ENCODE data around the gene GIPC2. TPM values are rescaled to one million over a fixed set of nuclear protein-coding genes. Genes with fewer than 3 reads are reported as not detected.

Gene GIPC2
- total RNA-seq, 2 donors from 2014 or later, result 0.79 to 2.1 TPM

DNA sequence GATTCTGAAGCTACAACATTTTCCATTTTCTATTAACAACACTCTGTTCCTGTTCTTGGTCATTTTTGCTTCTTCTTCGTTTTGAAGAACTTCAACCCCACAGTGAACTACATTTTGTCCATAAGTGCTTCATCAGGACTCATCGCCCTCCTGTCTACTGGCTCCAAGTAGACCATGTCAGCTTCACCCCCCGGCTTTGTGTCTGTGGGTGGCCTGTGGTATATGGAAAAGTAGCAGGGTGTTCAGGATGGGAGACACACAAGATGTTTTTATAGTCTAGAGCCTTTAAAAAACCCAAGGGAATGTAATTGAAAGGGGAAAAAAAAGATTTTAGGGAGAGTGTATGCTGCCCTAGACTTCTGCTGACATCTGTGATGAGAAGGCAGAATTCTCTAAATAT, 46.1 kb downstream of the GIPC2 start:
- H3K36me3 ChIP-seq (ENCODE audit: control insufficient read depth, insufficient read depth, low read length), result no peaks in the 10 kb centered on the region
- H3K4me1 ChIP-seq (ENCODE audit: control insufficient read depth, insufficient read depth, low read length), result no peaks in the 10 kb centered on the region
- DNase-seq, result no peak
- H3K27ac Mint-ChIP-seq, result no peak overlapping the region
- no peaks in the 10 kb centered on the region for H3K27me3 ChIP-seq (ENCODE audit: control insufficient read depth, insufficient read depth, low read length, poor library complexity, severe bottlenecking)
- WGBS, 2 experiments (ENCODE audit: insufficient coverage in 1 of 2, insufficient read length in 1 of 2), result 71 to 93% methylated on average over 1 to 3 of the region's 3 CpGs
- no peaks in the 10 kb centered on the region for H3K27me3 Mint-ChIP-seq (ENCODE audit: insufficient read depth)
- peaks cover under 1% of the 10 kb centered on the region for H3K9me3 Mint-ChIP-seq
- peaks cover 13% of the 10 kb centered on the region for H3K4me1 Mint-ChIP-seq
- no peak overlapping the region for H3K4me3 Mint-ChIP-seq
- no peak overlapping the region for H3K9ac ChIP-seq (ENCODE audit: extremely low read depth, low read length, poor library complexity, severe bottlenecking)
- TF ChIP-seq, protein P1, sequence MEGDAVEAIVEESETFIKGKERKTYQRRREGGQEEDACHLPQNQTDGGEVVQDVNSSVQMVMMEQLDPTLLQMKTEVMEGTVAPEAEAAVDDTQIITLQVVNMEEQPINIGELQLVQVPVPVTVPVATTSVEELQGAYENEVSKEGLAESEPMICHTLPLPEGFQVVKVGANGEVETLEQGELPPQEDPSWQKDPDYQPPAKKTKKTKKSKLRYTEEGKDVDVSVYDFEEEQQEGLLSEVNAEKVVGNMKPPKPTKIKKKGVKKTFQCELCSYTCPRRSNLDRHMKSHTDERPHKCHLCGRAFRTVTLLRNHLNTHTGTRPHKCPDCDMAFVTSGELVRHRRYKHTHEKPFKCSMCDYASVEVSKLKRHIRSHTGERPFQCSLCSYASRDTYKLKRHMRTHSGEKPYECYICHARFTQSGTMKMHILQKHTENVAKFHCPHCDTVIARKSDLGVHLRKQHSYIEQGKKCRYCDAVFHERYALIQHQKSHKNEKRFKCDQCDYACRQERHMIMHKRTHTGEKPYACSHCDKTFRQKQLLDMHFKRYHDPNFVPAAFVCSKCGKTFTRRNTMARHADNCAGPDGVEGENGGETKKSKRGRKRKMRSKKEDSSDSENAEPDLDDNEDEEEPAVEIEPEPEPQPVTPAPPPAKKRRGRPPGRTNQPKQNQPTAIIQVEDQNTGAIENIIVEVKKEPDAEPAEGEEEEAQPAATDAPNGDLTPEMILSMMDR (conservative IDR thresholded peaks at IDR 0.05), result no peak
- no peaks in the 10 kb centered on the region for H3K36me3 Mint-ChIP-seq (ENCODE audit: low read depth)
- H3K27ac ChIP-seq (ENCODE audit: low read depth, low read length), result no peak overlapping the region
- no peaks in the 10 kb centered on the region for H3K9me3 ChIP-seq (ENCODE audit: control insufficient read depth, low read length)
- no peak overlapping the region for H3K4me3 ChIP-seq (ENCODE audit: low read length)

DNA sequence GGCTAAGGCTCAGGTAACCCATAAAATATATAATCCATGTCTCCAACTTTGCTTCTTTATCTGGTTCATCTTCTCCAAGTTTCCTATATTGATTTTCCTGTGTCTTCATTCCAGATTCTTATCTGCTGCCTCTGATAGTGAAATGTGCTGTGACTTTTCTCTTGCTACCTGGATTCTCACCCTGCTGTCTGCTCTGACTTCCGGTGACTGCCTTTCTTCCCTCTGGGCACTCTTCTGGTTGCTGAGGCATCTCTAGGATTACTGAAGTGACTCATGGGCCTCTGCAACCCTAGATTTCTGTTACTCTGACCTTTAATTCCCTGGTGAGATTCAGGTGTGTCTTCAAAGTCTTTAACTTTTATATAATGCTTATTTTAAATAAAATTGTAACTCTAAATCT, 46.9 kb downstream of the GIPC2 start:
- H3K9ac ChIP-seq (ENCODE audit: extremely low read depth, low read length, poor library complexity, severe bottlenecking), result no peak overlapping the region
- H3K27ac Mint-ChIP-seq, result no peak overlapping the region
- no peak overlapping the region for H3K27ac ChIP-seq (ENCODE audit: low read depth, low read length)
- no peaks in the 10 kb centered on the region for H3K4me1 ChIP-seq (ENCODE audit: control insufficient read depth, insufficient read depth, low read length)
- H3K4me3 Mint-ChIP-seq, result no peak overlapping the region
- H3K36me3 Mint-ChIP-seq (ENCODE audit: low read depth), result no peaks in the 10 kb centered on the region
- no peak overlapping the region for H3K4me3 ChIP-seq (ENCODE audit: low read length)
- no peaks in the 10 kb centered on the region for H3K9me3 Mint-ChIP-seq
- H3K27me3 Mint-ChIP-seq (ENCODE audit: insufficient read depth), result no peaks in the 10 kb centered on the region
- H3K4me1 Mint-ChIP-seq, result peaks cover 13% of the 10 kb centered on the region
- no peak for DNase-seq
- no peaks in the 10 kb centered on the region for H3K27me3 ChIP-seq (ENCODE audit: control insufficient read depth, insufficient read depth, low read length, poor library complexity, severe bottlenecking)
- H3K36me3 ChIP-seq (ENCODE audit: control insufficient read depth, insufficient read depth, low read length), result no peaks in the 10 kb centered on the region
- no peaks in the 10 kb centered on the region for H3K9me3 ChIP-seq (ENCODE audit: control insufficient read depth, low read length)
- TF ChIP-seq, protein P1 (conservative IDR thresholded peaks at IDR 0.05), result no peak
- 75 to 89% methylated on average over 1 of the region's 1 CpG for WGBS, 2 experiments (ENCODE audit: insufficient coverage in 1 of 2, insufficient read length in 1 of 2)

DNA sequence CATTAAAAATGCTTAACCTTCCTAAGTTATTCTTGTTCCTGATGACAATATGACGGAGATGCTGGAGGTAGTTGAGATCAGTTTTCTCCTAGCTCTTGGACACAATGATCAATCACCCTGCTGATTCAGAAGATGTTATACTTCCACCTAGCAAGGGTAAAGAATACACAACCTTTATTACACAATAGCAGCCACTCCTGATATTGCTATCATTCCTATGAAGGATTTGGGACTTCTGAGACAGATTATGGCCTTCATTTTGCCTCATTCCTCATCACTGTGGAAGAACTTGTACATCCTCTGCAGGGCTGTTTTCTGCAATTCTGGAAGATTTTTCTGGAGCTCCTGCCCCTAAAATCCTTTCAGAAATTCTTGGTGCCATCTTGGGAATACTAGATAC, 47.8 kb downstream of the GIPC2 start:
- 94% methylated on average over 1 of the region's 1 CpG; no CpG with 5 or more reads in 1 of the 2 experiments for WGBS, 2 experiments (ENCODE audit: insufficient coverage in 1 of 2, insufficient read length in 1 of 2)

More for the DNA sequence above, 47.8 kb downstream of the GIPC2 start:
- no peak overlapping the region for H3K4me3 ChIP-seq (ENCODE audit: low read length)
- Mint-ChIP-seq H3K4me3 (no peak overlapping the region), H3K4me1 (peaks cover 13% of the 10 kb centered on the region), H3K27ac (no peak overlapping the region), H3K9me3 (no peaks in the 10 kb centered on the region), H3K27me3 (ENCODE audit: insufficient read depth) (no peaks in the 10 kb centered on the region), H3K36me3 (ENCODE audit: low read depth) (no peaks in the 10 kb centered on the region)
- H3K9me3 ChIP-seq (ENCODE audit: control insufficient read depth, low read length), result no peaks in the 10 kb centered on the region
- no peaks in the 10 kb centered on the region for H3K4me1 ChIP-seq (ENCODE audit: control insufficient read depth, insufficient read depth, low read length)
- no peak overlapping the region for H3K9ac ChIP-seq (ENCODE audit: extremely low read depth, low read length, poor library complexity, severe bottlenecking)
- H3K27me3 ChIP-seq (ENCODE audit: control insufficient read depth, insufficient read depth, low read length, poor library complexity, severe bottlenecking), result no peaks in the 10 kb centered on the region
- TF ChIP-seq, protein P1 (conservative IDR thresholded peaks at IDR 0.05), result no peak
- H3K27ac ChIP-seq (ENCODE audit: low read depth, low read length), result no peak overlapping the region
- no peak for DNase-seq
- H3K36me3 ChIP-seq (ENCODE audit: control insufficient read depth, insufficient read depth, low read length), result no peaks in the 10 kb centered on the region

All from endodermal cell (in vitro differentiated cells).